ENCODE measurements around the gene IQGAP3.

The IQGAP3 gene

DNA sequence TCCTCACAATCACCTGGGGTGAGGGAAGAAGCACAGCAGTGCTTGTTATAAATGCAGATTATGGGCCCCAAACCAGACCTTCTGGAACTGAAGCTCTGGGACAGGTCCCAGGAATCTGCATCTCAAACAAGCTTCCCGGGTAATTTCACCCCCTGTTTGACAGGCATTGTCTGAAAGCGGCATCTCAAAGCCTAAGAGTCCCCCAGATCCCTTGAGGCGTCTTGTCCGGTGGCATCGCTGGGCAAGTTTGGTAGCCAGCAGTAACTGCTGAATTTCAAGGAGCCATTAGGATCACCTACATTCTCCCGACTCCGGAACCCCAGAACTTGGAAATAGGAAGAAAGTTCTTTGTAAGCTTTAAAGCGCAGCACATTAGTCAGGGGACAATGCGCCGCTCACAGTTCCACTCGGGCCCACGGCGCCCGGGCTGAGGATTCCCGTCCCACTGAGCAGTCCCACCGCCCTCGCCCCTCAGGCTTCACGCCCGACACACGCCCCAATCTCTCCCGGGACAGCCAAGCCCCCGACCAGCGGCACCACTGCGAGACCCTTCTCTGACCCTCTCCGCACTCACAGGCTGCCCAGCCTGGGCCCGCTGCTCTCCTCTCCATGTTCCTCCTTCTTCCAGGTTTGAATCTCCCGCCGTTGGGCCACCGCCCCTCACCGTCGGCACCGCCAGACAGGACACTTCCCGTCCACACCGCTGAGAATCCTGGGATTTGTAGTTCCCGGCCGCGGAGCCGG is at the start of gene IQGAP3:
TSS of gene IQGAP3 (minus strand) at position 647 of the 744 bp plus-strand sequence. CDS start at position 611, 36 bp downstream.
- Histone ChIP-seq H3K9me3 (no peaks in the 10 kb centered on the region), H3K4me3 (ENCODE audit: low read depth in 1 of 2, low read length in 1 of 2) (peak within 1 kb of the TSS; percentile 24 to 42), H3K27ac (no peak within 1 kb of the TSS), H3K27me3 (peaks cover 14% of the 10 kb centered on the region), H3K4me1 (ENCODE audit: control insufficient read depth in 1 of 2, insufficient read depth in 1 of 2, low read depth in 1 of 2, low read length in 1 of 2) (peaks cover 19 to 20% of the 10 kb centered on the region in 2 experiments), H3K36me3 (peaks cover 13% of the 10 kb centered on the region)
- TF ChIP-seq, protein P1, sequence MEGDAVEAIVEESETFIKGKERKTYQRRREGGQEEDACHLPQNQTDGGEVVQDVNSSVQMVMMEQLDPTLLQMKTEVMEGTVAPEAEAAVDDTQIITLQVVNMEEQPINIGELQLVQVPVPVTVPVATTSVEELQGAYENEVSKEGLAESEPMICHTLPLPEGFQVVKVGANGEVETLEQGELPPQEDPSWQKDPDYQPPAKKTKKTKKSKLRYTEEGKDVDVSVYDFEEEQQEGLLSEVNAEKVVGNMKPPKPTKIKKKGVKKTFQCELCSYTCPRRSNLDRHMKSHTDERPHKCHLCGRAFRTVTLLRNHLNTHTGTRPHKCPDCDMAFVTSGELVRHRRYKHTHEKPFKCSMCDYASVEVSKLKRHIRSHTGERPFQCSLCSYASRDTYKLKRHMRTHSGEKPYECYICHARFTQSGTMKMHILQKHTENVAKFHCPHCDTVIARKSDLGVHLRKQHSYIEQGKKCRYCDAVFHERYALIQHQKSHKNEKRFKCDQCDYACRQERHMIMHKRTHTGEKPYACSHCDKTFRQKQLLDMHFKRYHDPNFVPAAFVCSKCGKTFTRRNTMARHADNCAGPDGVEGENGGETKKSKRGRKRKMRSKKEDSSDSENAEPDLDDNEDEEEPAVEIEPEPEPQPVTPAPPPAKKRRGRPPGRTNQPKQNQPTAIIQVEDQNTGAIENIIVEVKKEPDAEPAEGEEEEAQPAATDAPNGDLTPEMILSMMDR (IDR thresholded peaks at IDR 0.05), result no peak

DNA sequence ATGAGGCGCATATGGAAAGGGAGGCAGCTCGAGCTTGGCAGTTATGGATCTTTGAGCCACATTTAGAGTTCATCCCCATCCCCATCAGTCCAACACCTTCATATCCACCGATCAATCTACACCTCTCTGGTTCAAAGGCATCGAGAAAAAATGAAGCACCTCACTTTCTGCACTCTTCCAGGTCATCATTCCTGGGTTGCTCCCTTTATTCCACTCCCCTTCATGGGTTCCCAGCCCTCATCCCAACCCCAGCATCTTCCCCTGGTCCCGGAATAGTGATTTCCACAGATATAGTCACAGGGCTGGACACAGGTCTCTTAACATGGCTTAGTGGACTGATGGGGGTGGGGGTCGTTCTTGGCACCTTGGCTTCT is 47.2 kb upstream of the IQGAP3 start:
- Histone ChIP-seq H3K4me3 (ENCODE audit: low read depth in 1 of 2, low read length in 1 of 2) (no peak overlapping the region), H3K36me3 (no peaks in the 10 kb centered on the region), H3K4me1 (ENCODE audit: control insufficient read depth in 1 of 2, insufficient read depth in 1 of 2, low read depth in 1 of 2, low read length in 1 of 2) (peaks cover 0 to 5% of the 10 kb centered on the region in 2 experiments), H3K27me3 (peaks cover 97% of the 10 kb centered on the region), H3K27ac (no peak overlapping the region), H3K9me3 (no peaks in the 10 kb centered on the region)
- TF ChIP-seq, protein P1 (IDR thresholded peaks at IDR 0.05), result no peak

DNA sequence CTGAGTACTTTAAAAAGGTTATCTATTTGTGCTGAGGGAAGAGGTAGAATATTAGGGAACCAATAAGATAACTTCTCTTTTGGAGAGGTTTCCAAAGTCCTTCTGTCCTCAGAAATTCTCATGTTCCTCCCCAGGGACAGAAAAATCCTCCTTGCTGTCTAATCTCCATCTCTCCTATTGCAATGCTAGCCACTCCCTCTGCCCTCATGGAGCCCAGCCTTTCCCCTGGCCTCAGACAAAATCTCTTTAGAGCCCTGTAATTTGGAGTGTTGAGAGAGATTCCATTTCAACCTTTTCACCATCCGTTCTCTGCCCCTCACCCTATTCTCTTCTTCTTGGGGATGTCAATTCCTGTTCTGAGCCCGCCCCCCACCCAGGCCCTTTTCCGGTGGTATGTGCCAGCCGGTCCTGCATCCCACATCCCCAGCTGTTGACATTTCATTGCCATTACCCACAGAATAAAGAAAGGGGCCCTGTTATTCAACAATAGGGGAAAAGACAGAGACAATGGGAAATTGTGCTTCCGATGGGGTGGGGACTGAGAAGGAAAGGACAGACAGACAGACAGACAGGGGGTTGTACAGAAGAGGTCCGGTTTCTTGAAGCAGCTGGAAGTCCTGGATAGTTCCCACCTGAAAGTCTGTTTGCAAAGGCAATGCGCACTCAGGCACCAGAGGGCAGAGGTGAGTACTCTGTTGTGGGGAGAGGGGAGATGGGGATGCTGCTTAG is 46.7 kb upstream of the IQGAP3 start, which contains the start of gene HAPLN2:
TSS of gene HAPLN2 (plus strand) at position 563 of the 729 bp plus-strand sequence. CDS start 4,076 bp downstream, outside the sequence.
- Histone ChIP-seq H3K4me1 (ENCODE audit: control insufficient read depth in 1 of 2, insufficient read depth in 1 of 2, low read depth in 1 of 2, low read length in 1 of 2) (no peaks in the 10 kb centered on the region), H3K36me3 (no peaks in the 10 kb centered on the region), H3K4me3 (ENCODE audit: low read depth in 1 of 2, low read length in 1 of 2) (no peak within 1 kb of the TSS), H3K27me3 (peaks cover 96% of the 10 kb centered on the region), H3K9me3 (no peaks in the 10 kb centered on the region), H3K27ac (no peak within 1 kb of the TSS)
- TF ChIP-seq, protein P1 (IDR thresholded peaks at IDR 0.05), result no peak

GRCh38 chr1:156616463-156616862 is 44.1 kb upstream of the IQGAP3 start:
- Histone ChIP-seq H3K4me1 (ENCODE audit: control insufficient read depth in 1 of 2, insufficient read depth in 1 of 2, low read depth in 1 of 2, low read length in 1 of 2) (no peaks in the 10 kb centered on the region), H3K27me3 (peaks cover 93% of the 10 kb centered on the region), H3K9me3 (no peaks in the 10 kb centered on the region), H3K4me3 (ENCODE audit: low read depth in 1 of 2, low read length in 1 of 2) (no peak overlapping the region), H3K36me3 (no peaks in the 10 kb centered on the region), H3K27ac (no peak overlapping the region)
- TF ChIP-seq, protein P1 (IDR thresholded peaks at IDR 0.05), result no peak

DNA sequence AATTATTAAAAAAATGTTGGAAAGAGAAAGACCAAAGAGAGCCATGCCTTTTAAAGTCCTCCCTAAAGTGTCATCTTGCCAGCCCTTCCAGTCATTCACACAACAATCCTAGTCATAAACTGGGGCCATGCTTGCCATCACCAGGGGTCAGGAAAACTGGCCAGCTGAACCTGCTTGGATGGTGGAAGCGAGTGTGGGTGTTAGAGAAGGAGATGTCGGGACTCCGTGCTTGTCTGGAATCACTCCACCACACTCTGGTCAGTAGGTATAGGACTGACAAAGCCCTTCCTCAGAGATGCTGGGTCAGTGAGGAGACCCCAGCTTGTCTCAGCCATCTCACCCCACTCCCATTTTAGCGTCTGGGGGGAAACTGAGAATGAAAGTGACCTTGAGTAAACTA is 43.6 kb upstream of the IQGAP3 start:
- Histone ChIP-seq H3K27me3 (peaks cover 92% of the 10 kb centered on the region), H3K4me3 (ENCODE audit: low read depth in 1 of 2, low read length in 1 of 2) (no peak overlapping the region), H3K27ac (no peak overlapping the region)

More for the DNA sequence above, 43.6 kb upstream of the IQGAP3 start:
- no peaks in the 10 kb centered on the region for H3K36me3 ChIP-seq
- TF ChIP-seq, protein P1 (IDR thresholded peaks at IDR 0.05), result no peak
- H3K4me1 ChIP-seq (ENCODE audit: control insufficient read depth in 1 of 2, insufficient read depth in 1 of 2, low read depth in 1 of 2, low read length in 1 of 2), result no peaks in the 10 kb centered on the region
- H3K9me3 ChIP-seq, result no peaks in the 10 kb centered on the region
